ENCODE measurements around the gene FKBP5. TPM values are rescaled to one million over a fixed set of nuclear protein-coding genes. Genes with fewer than 3 reads are reported as not detected.

Gene FKBP5
- total and polyA plus RNA-seq, 2 of the 4 experiments (the other 2 are of a cell fraction): 6.8 to 7.0 TPM

DNA sequence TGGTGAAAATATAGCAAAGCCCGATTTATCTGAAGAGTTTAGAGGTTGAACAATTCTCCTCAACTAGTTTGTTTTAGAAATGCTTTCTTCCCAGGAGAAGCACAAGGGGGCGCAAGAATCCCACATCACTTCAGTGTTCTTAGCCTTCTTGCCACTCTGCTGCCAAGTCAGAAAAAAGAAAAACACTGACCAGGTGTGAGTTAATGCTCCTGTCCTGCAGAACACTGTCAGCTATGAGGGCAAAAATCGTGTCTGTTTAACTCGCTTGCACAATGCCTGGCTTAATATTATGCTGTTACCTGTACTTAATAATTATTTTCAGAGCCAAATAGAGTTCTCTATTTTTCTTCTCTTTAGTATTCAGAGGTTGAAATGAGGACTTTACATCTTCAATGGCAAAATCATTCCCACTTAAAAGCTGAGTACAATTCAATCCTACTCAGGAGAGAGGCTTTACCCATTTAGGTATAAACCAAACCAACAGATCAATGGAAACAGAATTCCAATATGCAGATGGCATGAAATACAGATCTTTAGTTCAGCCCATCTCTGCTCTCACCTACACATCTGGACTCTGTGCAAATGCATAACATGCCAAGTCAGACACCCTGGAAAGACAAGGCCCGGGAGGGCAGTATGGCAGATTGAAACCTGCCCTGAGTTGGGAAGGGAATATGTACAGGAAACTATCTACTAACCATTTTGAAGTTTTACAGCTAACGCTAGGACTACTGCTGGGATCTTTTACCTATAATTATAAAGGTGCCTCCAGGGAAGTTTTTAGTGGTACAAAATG lies 104.6 kb downstream of the FKBP5 start (continued):
- TF ChIP-seq RAD21 (IDR thresholded peaks at IDR 0.05; ENCODE audit: low read length): peak; percentile 95

DNA sequence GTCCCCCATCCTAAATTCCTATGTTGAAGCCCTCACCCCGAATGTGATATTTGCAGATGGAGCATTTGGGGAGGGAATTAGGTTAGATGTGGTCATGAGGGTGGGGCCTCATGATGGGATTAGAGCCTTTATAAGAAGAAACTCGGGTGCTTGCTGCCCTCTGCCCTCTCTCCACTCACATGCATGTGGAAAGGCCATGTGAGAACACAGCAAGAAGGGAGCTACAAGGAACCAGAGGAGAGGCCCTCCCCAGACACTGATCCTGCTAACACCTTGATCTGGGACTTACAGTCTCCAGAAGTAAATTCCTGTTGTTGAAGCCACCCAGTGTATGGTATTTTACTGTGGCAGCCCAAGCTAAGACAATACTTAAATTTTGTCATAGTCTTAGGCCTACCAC lies 106.4 kb downstream of the FKBP5 start:
- POLR2A ChIA-PET (ENCODE audit: unreplicated experiment): no interaction called here
- no CpG with 5 or more reads among the region's 2 CpGs for WGBS, 2 experiments (ENCODE audit: extremely low coverage in 2 of 2, insufficient read length in 1 of 2)
- TF ChIP-seq MAFK (IDR thresholded peaks at IDR 0.05; ENCODE audit: low read depth, low read length) (no peak), FOS (IDR thresholded peaks at IDR 0.05; ENCODE audit: low read depth, low read length) (no peak), CHD1 (IDR thresholded peaks at IDR 0.05; ENCODE audit: low read depth, low read length) (no peak), CEBPB (IDR thresholded peaks at IDR 0.05; ENCODE audit: low read depth, low read length) (no peak), POLR2A (IDR thresholded peaks at IDR 0.05; ENCODE audit: low read depth, low read length) (no peak), RCOR1 (IDR thresholded peaks at IDR 0.05; ENCODE audit: insufficient replicate concordance, low read length) (no peak), MAZ (IDR thresholded peaks at IDR 0.05; ENCODE audit: borderline replicate concordance, low read depth, low read length) (no peak), SMC3 (IDR thresholded peaks at IDR 0.05; ENCODE audit: low read depth, low read length) (no peak), NFE2L2 (IDR thresholded peaks at IDR 0.05; ENCODE audit: low read depth, low read length) (no peak), RFX5 (IDR thresholded peaks at IDR 0.05; ENCODE audit: low read depth, low read length) (no peak)
- TF ChIP-seq, protein P1, sequence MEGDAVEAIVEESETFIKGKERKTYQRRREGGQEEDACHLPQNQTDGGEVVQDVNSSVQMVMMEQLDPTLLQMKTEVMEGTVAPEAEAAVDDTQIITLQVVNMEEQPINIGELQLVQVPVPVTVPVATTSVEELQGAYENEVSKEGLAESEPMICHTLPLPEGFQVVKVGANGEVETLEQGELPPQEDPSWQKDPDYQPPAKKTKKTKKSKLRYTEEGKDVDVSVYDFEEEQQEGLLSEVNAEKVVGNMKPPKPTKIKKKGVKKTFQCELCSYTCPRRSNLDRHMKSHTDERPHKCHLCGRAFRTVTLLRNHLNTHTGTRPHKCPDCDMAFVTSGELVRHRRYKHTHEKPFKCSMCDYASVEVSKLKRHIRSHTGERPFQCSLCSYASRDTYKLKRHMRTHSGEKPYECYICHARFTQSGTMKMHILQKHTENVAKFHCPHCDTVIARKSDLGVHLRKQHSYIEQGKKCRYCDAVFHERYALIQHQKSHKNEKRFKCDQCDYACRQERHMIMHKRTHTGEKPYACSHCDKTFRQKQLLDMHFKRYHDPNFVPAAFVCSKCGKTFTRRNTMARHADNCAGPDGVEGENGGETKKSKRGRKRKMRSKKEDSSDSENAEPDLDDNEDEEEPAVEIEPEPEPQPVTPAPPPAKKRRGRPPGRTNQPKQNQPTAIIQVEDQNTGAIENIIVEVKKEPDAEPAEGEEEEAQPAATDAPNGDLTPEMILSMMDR (conservative IDR thresholded peaks at IDR 0.05; ENCODE audit: low read depth, low read length): no peak
- TF ChIP-seq, protein P2, sequence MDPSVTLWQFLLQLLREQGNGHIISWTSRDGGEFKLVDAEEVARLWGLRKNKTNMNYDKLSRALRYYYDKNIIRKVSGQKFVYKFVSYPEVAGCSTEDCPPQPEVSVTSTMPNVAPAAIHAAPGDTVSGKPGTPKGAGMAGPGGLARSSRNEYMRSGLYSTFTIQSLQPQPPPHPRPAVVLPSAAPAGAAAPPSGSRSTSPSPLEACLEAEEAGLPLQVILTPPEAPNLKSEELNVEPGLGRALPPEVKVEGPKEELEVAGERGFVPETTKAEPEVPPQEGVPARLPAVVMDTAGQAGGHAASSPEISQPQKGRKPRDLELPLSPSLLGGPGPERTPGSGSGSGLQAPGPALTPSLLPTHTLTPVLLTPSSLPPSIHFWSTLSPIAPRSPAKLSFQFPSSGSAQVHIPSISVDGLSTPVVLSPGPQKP (IDR thresholded peaks at IDR 0.05; ENCODE audit: borderline replicate concordance, low read depth, low read length): no peak

More for the DNA sequence above, 106.4 kb downstream of the FKBP5 start:
- BruUV-seq (replicated peaks): no TSS peak
- Histone ChIP-seq H3K23ac (ENCODE audit: low read depth, low read length) (no peak overlapping the region), H2AFZ (replicated peaks; ENCODE audit: low read length, poor library complexity) (no peak overlapping the region), H3K9me1 (ENCODE audit: insufficient read depth, low read length) (no peaks in the 10 kb centered on the region), H3K27ac (ENCODE audit: insufficient read depth, low read length) (no peak overlapping the region), H2AK9ac (replicated peaks; ENCODE audit: low read depth, low read length, poor library complexity) (no peak overlapping the region), H2BK5ac (ENCODE audit: low read depth, low read length, poor library complexity, severe bottlenecking) (no peak overlapping the region), H3K4ac (ENCODE audit: low read depth, low read length) (no peak overlapping the region), H3K4me1 (ENCODE audit: control insufficient read depth, insufficient read depth, low read length) (no peaks in the 10 kb centered on the region), H4K5ac (ENCODE audit: low read depth, low read length) (no peak overlapping the region), H2BK120ac (ENCODE audit: low read depth, low read length) (no peak overlapping the region), H2BK20ac (ENCODE audit: low read depth, low read length) (no peak overlapping the region), H4K91ac (ENCODE audit: insufficient read depth, low read depth, low read length) (no peak overlapping the region), H3K4me3 (ENCODE audit: insufficient read depth, low read depth, low read length) (no peak overlapping the region), H3K9ac (ENCODE audit: low read depth, low read length) (no peak overlapping the region), H2BK15ac (ENCODE audit: low read depth, low read length) (no peak overlapping the region), H3K36me3 (ENCODE audit: control insufficient read depth, insufficient read depth, low read length) (no peaks in the 10 kb centered on the region), H3K56ac (ENCODE audit: extremely low read depth, insufficient read depth, low read length) (no peak overlapping the region), H3K4me2 (ENCODE audit: low read depth, low read length) (no peak overlapping the region), H2AK5ac (ENCODE audit: low read depth, low read length) (no peak overlapping the region), H3K27me3 (ENCODE audit: control insufficient read depth, insufficient read depth, low read length) (no peaks in the 10 kb centered on the region), H3K79me1 (ENCODE audit: low read depth in 1 of 2, low read length in 2 of 2) (no peaks in the 10 kb centered on the region), H4K8ac (ENCODE audit: low read depth in 2 of 2, low read length in 2 of 2) (no peak overlapping the region), H3K9me3 (ENCODE audit: control insufficient read depth, insufficient read depth, low read length) (no peaks in the 10 kb centered on the region), H3K14ac (replicated peaks; ENCODE audit: low read depth, low read length) (no peak overlapping the region), H4K20me1 (ENCODE audit: insufficient read depth, low read length) (no peaks in the 10 kb centered on the region), H3K18ac (ENCODE audit: low read depth, low read length) (no peak overlapping the region)
- CTCF ChIA-PET: interaction anchor here (0.6 to 1.1 kb wide), 2 partner anchors 41 to 104 kb away, joined by 4 to 6 read pairs; no protein-coding TSS in a partner anchor
- ATAC-seq (ENCODE audit: low read depth): no peak
- intact Hi-C loops (cut with micrococcal nuclease) (loop anchor here (5.0 kb wide), 2 partner anchors 60 to 515 kb away; no protein-coding TSS in a partner anchor), dilution Hi-C loops (cut with HindIII; ENCODE audit: low sequenced_read_pairs, unreplicated experiment) (no loop called here), in situ Hi-C loops (cut with MboI; ENCODE audit: low sequenced_read_pairs) (loop anchor here (5.0 kb wide), 2 partner anchors 100 to 155 kb away; partner anchors contain the start of gene ARMC12)
- DNase-seq: no peak
